Neural progenitor cell (in vitro differentiated cells): ENCODE results near the gene NDUFA7. TPM values are rescaled to one million over a fixed set of nuclear protein-coding genes. Genes with fewer than 3 reads are reported as not detected.

ENCODE experiments used
- DNase-seq: peaks from one replicate; pipeline ENCODE4 v3.0.0-alpha.2; 2016; ENCODE audit warnings: low spot score
- H2AFZ ChIP-seq: fragments of 200-600 bp; sonication (generic); replicated peaks from 2 replicates; pipeline ENCODE4 v1.6.1; 2016; ENCODE audit warnings: antibody characterized with exemption
- H3F3A ChIP-seq: fragments of 200-600 bp; sonication (generic); 2 replicates; pipeline ENCODE4 v1.6.1; 2016; ENCODE audit warnings: antibody characterized with exemption, low read depth
- H3K27ac ChIP-seq: fragments of 200-600 bp; sonication (generic); 2 replicates; pipeline ENCODE4 v1.5.1; 2016; ENCODE audit warnings: mild to moderate bottlenecking
- H3K27me3 ChIP-seq: fragments of 200-600 bp; sonication (generic); 2 replicates; pipeline ENCODE4 v1.6.1; 2016; ENCODE audit warnings: mild to moderate bottlenecking, moderate library complexity
- H3K36me3 ChIP-seq: fragments of 200-600 bp; sonication (generic); 2 replicates; pipeline ENCODE4 v1.5.1; 2016
- H3K4me1 ChIP-seq: fragments of 200-600 bp; sonication (generic); 2 replicates; pipeline ENCODE4 v1.6.1; 2016; ENCODE audit warnings: mixed run types
- H3K4me2 ChIP-seq: fragments of 200-600 bp; sonication (generic); 2 replicates; pipeline ENCODE4 v1.6.1; 2016
- H3K4me3 ChIP-seq: fragments of 200-600 bp; sonication (generic); 2 replicates; pipeline ENCODE4 v1.5.1; 2016
- H3K79me2 ChIP-seq: fragments of 200-600 bp; sonication (generic); 2 replicates; pipeline ENCODE4 v1.6.1; 2016; ENCODE audit warnings: low read depth
- H3K9ac ChIP-seq: fragments of 200-600 bp; sonication (generic); 2 replicates; pipeline ENCODE4 v1.6.1; 2016
- H3K9me3 ChIP-seq: fragments of 200-600 bp; sonication (generic); 2 replicates; pipeline ENCODE4 v1.5.1; 2016; ENCODE audit warnings: low read depth
- H4K20me1 ChIP-seq: fragments of 200-600 bp; sonication (generic); 2 replicates; pipeline ENCODE4 v1.6.1; 2016; ENCODE audit warnings: low read depth
- H3K27ac Mint-ChIP-seq: 3 replicates; pipeline ENCODE4 v1.8.0; 2021; ENCODE audit warnings: mixed read lengths
- H3K27me3 Mint-ChIP-seq: 2 replicates; pipeline ENCODE4 v1.8.0; 2022; ENCODE audit warnings: low read depth, mild to moderate bottlenecking, inconsistent platforms, moderate library complexity, mixed read lengths; ENCODE audit not compliant: insufficient read depth
- H3K36me3 Mint-ChIP-seq: 3 replicates; pipeline ENCODE4 v1.8.0; 2021; ENCODE audit warnings: mixed read lengths
- H3K4me1 Mint-ChIP-seq: 3 replicates; pipeline ENCODE4 v1.8.0; 2021; ENCODE audit warnings: mixed read lengths
- H3K4me3 Mint-ChIP-seq: 3 replicates; pipeline ENCODE4 v1.8.0; 2021; ENCODE audit warnings: mild to moderate bottlenecking, moderate library complexity, mixed read lengths
- H3K9me3 Mint-ChIP-seq: 3 replicates; pipeline ENCODE4 v1.8.0; 2020; ENCODE audit warnings: mixed read lengths
- CTCF ChIP-seq: fragments of 200-600 bp; sonication (generic); IDR thresholded peaks from 2 replicates; pipeline ENCODE4 v1.5.1; 2017; ENCODE audit warnings: antibody characterized with exemption, mild to moderate bottlenecking
- EZH2 ChIP-seq: fragments of 200-600 bp; sonication (generic); IDR thresholded peaks from 2 replicates; pipeline ENCODE4 v1.6.1; 2017; ENCODE audit warnings: antibody characterized with exemption, mild to moderate bottlenecking, moderate library complexity
- EZH2phosphoT487 ChIP-seq: fragments of 200-600 bp; sonication (generic); IDR thresholded peaks from 2 replicates; pipeline ENCODE4 v1.6.1; 2017; ENCODE audit warnings: antibody characterized with exemption
- total RNA-seq: library from RNA; depleted of rRNA; stranded (reverse); fragments of >200 nt; gene quantifications from 2 replicates; pipeline ENCODE4 v1.2.3, GENCODE V29; 2015; ENCODE audit warnings: low replicate concordance

NDUFA7 gene
- total RNA-seq, 1 donor from 2014 or later = 21.0 TPM

GRCh38 chr19:8331263-8331845 is 10.2 kb upstream of the NDUFA7 start:
- Histone ChIP-seq H3K27me3 (peaks cover 61% of the 10 kb centered on the region), H2AFZ (no peak overlapping the region), H3K9me3 (no peaks in the 10 kb centered on the region), H3K4me1 (peaks cover 9% of the 10 kb centered on the region), H3K4me2 (no peak overlapping the region), H3K4me3 (no peak overlapping the region), H3K27ac (no peak overlapping the region), H3K36me3 (no peaks in the 10 kb centered on the region), H3K79me2 (no peaks in the 10 kb centered on the region), H4K20me1 (peaks cover 19% of the 10 kb centered on the region), H3K9ac (no peak overlapping the region), H3F3A (peaks cover 10% of the 10 kb centered on the region)
- Mint-ChIP-seq H3K4me1 (no peaks in the 10 kb centered on the region), H3K27ac (no peak overlapping the region), H3K9me3 (no peaks in the 10 kb centered on the region), H3K36me3 (no peaks in the 10 kb centered on the region), H3K4me3 (no peak overlapping the region), H3K27me3 (peaks cover 42% of the 10 kb centered on the region)
- TF ChIP-seq EZH2 (no peak), CTCF (no peak), EZH2phosphoT487 (no peak)
- DNase-seq = no peak

- Mint-ChIP-seq H3K27me3 (peaks cover 37% of the 10 kb centered on the region), H3K27ac (no peak overlapping the region), H3K36me3 (no peaks in the 10 kb centered on the region), H3K9me3 (no peaks in the 10 kb centered on the region), H3K4me1 (no peaks in the 10 kb centered on the region), H3K4me3 (no peak overlapping the region)
- no peaks in the 10 kb centered on the region for H3K9me3 ChIP-seq
- no peak for DNase-seq
- no peak overlapping the region for H3K4me2 ChIP-seq
- H3F3A ChIP-seq = peaks cover 4% of the 10 kb centered on the region
- peaks cover 9% of the 10 kb centered on the region for H3K4me1 ChIP-seq
- H3K36me3 ChIP-seq = no peaks in the 10 kb centered on the region
- H3K9ac ChIP-seq = no peak overlapping the region
- no peak overlapping the region for H3K27ac ChIP-seq
- H3K4me3 ChIP-seq = no peak overlapping the region
- peaks cover 48% of the 10 kb centered on the region for H3K27me3 ChIP-seq
- no peak overlapping the region for H2AFZ ChIP-seq
- TF ChIP-seq EZH2 (no peak), EZH2phosphoT487 (no peak), CTCF (no peak)
- peaks cover 16% of the 10 kb centered on the region for H4K20me1 ChIP-seq
- no peaks in the 10 kb centered on the region for H3K79me2 ChIP-seq
Observed at GRCh38 chr19:8329996-8330395, 8.8 kb upstream of the NDUFA7 start.

GRCh38 chr19:8325454-8325853 is 4.3 kb upstream of the NDUFA7 start:
- Mint-ChIP-seq H3K9me3 (no peaks in the 10 kb centered on the region), H3K4me1 (peaks cover 11% of the 10 kb centered on the region), H3K27ac (no peak overlapping the region), H3K4me3 (no peak overlapping the region), H3K27me3 (peaks cover 14% of the 10 kb centered on the region), H3K36me3 (peaks cover 4% of the 10 kb centered on the region)
- H3F3A ChIP-seq = peaks cover 26% of the 10 kb centered on the region
- H3K4me1 ChIP-seq = peaks cover 9% of the 10 kb centered on the region
- H3K9me3 ChIP-seq = no peaks in the 10 kb centered on the region
- H2AFZ ChIP-seq = no peak overlapping the region
- H3K79me2 ChIP-seq = peaks cover 30% of the 10 kb centered on the region
- H3K9ac ChIP-seq = no peak overlapping the region
- no peak for DNase-seq
- peaks cover 23% of the 10 kb centered on the region for H4K20me1 ChIP-seq
- no peaks in the 10 kb centered on the region for H3K36me3 ChIP-seq
- H3K4me2 ChIP-seq = no peak overlapping the region
- peaks cover 4% of the 10 kb centered on the region for H3K27me3 ChIP-seq
- no peak overlapping the region for H3K4me3 ChIP-seq
- H3K27ac ChIP-seq = no peak overlapping the region
- TF ChIP-seq EZH2 = no peak
- no peak for TF ChIP-seq EZH2phosphoT487
- no peak for TF ChIP-seq CTCF
